A549 treated with dexamethasone at 1 μM for 4 hours (cell line): ENCODE results near the gene ARHGAP21. TPM values are rescaled to one million over a fixed set of nuclear protein-coding genes. Genes with fewer than 3 reads are reported as not detected.

Source experiments
- total RNA-seq: library from RNA; stranded (reverse); fragments of 200-300 nt; extraction: Qiagen RNA extraction; gene quantifications from 5 replicates; pipeline ENCODE4 v1.2.3, GENCODE V29; 2022

ARHGAP21 gene
- 37.8 to 55.6 TPM (median 44.9 TPM) in 5 replicates for total RNA-seq

GRCh38 chr10:24723788-24724380 lies at the start of gene ARHGAP21:
ARHGAP21 (minus strand) TSS chr10:24723887; CDS start chr10:24721899, 1,988 bp downstream.

Other genes starting within 250 kb of the ARHGAP21 start
- gene PRTFDC1, start 228.7 kb upstream of the ARHGAP21 start, total RNA-seq = 15.0 to 18.0 TPM (median 16.6 TPM) in 5 replicates